Psoas muscle (tissue), 8 donors: ENCODE data around the gene CEACAM19. TPM values are rescaled to one million over a fixed set of nuclear protein-coding genes. Genes with fewer than 3 reads are reported as not detected.
"Not testable (repeated sequence)": the region's sequence is repeated elsewhere in the genome, so short reads cannot be mapped to it uniquely, and the experiment has no call there.

Source experiments
- ATAC-seq, 4 donors: fragments of 200-7000 bp; cut with Tn5 transposase; one replicate each; pipeline ENCODE4 v1.9.1; 2020; ENCODE audit warnings: moderate library complexity in 3 of 4, mild to moderate bottlenecking in 2 of 4
- DNase-seq, 2 donors: peaks; one replicate each; pipeline ENCODE4 v3.0.0-alpha.2; 2020
- H3K27ac ChIP-seq: fragments of 200-600 bp; one replicate; pipeline ENCODE4 v1.8.0; 2022
- H3K27me3 ChIP-seq, 3 donors: fragments of 200-600 bp in 1 of 3; one replicate each; pipeline versions ENCODE4 v1.6.1 to v1.8.0; 2013 to 2022; ENCODE audit warnings: low read length in 2 of 3, mild to moderate bottlenecking in 2 of 3, moderate library complexity in 1 of 3; ENCODE audit not compliant: insufficient read depth in 3 of 3
- H3K36me3 ChIP-seq, 2 donors: fragments of 200-600 bp in 1 of 2; one replicate each; pipeline versions ENCODE4 v1.6.1 to v1.8.0; 2013 to 2022; ENCODE audit warnings: low read depth in 1 of 2, mild to moderate bottlenecking in 1 of 2, moderate library complexity in 1 of 2; ENCODE audit not compliant: insufficient read depth in 1 of 2
- H3K4me1 ChIP-seq: fragments of 200-600 bp; one replicate; pipeline ENCODE4 v1.8.0; 2022
- H3K4me3 ChIP-seq: fragments of 200-600 bp; one replicate; pipeline ENCODE4 v1.8.0; 2022; ENCODE audit warnings: mild to moderate bottlenecking
- H3K9me3 ChIP-seq: fragments of 200-600 bp; one replicate; pipeline ENCODE4 v1.8.0; 2022
- WGBS, 3 donors: extraction: QIAGEN DNeasy Blood & Tissue Kit; methylation state at CpG; one replicate each; pipeline versions ENCODE4 v1.1.6 to v1.1.7; 2013; 5-methylcytosine and 5-hydroxymethylcytosine counted together
- intact Hi-C, 2 donors: fragments of 100-400 bp; cut with DNase I; formaldehyde crosslinking; loops; one replicate each; pipeline versions ENCODE4 v1.11.0 to v1.14.2; 2022
- polyA plus RNA-seq, 3 donors: library from polyadenylated mRNA; stranded (reverse); fragments of 200-250 nt; gene quantifications; one replicate each; pipeline ENCODE4 v1.2.3, GENCODE V29; 2013
- total RNA-seq, 4 donors: library from RNA; stranded (reverse); fragmentation: NEBNext Ultra II Directional in 2 of 4; extraction: Animal tissue kit (Norgen Biotek cat#: 25700) in 2 of 4; gene quantifications; one replicate each; pipeline versions ENCODE4 v1.2.1 to v1.2.4, GENCODE V29; 2021 to 2023
- TF ChIP-seq, protein P1 (sequence below): fragments of 200-600 bp; IDR thresholded peaks from one replicate; pipeline ENCODE4 v1.8.0; 2022; ENCODE audit warnings: antibody characterized with exemption
- donor health status: healthy with polysubstance abuse.
- donor health status: DM: no; HTN: no; CAD: no; lungs with moderate emphysema.
- donor health status: Bipolar disorder and iron deficiency.
- donor health status: healthy.
- donor health status: DM: yes; HTN: yes; CAD: no.
- donor health status: DM: no; HTN: no; CAD: no.
- donor health status: DM: no; HTN: no; CAD: no.
- donor health status: DM: yes; HTN: yes; CAD: no.

Gene CEACAM19
- total and polyA plus RNA-seq, 7 donors = 3.7 to 14.7 (median 8.6) TPM

DNA sequence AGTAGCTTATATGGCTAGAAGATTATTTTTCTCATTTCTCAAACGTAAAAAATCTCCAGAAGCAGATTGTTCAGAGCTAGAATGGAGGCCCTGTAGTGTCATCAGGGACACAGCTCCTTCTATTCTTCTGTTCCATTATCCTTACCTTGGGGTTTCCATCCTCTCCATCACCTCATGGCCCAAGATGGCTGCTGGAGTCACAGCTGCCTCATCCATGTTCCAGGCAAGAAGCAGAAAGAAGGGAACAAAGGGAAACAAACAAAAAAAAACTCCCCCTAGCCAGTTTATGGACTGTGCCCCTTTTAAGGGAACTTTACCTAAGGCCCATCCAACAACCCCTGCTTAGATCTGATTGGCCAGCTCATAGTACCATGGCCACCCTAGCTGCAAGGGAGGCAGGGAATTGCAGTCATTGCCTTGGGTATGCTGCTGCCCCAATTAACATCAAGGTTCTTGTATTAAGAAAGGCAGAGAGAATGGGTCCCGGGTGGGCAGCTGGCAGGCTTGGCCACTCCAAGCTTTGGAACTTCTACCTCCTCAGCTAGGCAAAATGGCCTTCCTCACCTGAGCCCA is 43.4 kb downstream of the CEACAM19 start:
- H3K36me3 ChIP-seq = no peaks in the 10 kb centered on the region
- H3K27me3 ChIP-seq = peaks cover 0 to 4% (median 2%) of the 10 kb centered on the region in 3 donors
- TF ChIP-seq, protein P1, sequence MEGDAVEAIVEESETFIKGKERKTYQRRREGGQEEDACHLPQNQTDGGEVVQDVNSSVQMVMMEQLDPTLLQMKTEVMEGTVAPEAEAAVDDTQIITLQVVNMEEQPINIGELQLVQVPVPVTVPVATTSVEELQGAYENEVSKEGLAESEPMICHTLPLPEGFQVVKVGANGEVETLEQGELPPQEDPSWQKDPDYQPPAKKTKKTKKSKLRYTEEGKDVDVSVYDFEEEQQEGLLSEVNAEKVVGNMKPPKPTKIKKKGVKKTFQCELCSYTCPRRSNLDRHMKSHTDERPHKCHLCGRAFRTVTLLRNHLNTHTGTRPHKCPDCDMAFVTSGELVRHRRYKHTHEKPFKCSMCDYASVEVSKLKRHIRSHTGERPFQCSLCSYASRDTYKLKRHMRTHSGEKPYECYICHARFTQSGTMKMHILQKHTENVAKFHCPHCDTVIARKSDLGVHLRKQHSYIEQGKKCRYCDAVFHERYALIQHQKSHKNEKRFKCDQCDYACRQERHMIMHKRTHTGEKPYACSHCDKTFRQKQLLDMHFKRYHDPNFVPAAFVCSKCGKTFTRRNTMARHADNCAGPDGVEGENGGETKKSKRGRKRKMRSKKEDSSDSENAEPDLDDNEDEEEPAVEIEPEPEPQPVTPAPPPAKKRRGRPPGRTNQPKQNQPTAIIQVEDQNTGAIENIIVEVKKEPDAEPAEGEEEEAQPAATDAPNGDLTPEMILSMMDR = no peak
- no peaks in the 10 kb centered on the region for H3K4me1 ChIP-seq
- H3K4me3 ChIP-seq = no peak overlapping the region
- DNase-seq (no peak), ATAC-seq (no peak)
- H3K27ac ChIP-seq = no peak overlapping the region
- 45 to 50% (median 48%) methylated on average over 2 of the region's 2 CpGs for WGBS, 3 donors
- no peaks in the 10 kb centered on the region for H3K9me3 ChIP-seq
- intact Hi-C loops = no loop called here

DNA sequence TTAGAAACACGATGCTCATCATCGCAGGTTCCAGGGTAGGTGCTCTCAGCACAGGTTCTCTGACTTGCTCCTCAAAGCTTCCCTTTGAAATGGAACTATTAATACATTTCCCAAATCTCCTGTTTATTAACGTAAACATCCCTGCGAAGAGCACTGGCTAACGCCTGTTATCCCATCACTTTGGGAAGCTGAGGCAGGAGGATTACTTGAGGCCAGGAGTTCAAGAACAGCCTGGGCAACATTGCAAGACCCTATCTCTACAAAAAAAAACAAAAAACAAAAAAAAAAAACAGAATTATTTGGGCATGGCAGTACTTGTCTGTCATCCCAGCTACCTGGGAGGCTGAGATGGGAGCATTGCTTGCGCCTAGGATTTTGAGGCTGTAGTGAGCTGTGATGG is 46.3 kb downstream of the CEACAM19 start:
- TF ChIP-seq, protein P1 = no peak
- intact Hi-C loops = no loop called here
- no peaks in the 10 kb centered on the region for H3K4me1 ChIP-seq
- no peak overlapping the region for H3K4me3 ChIP-seq
- 91 to 93% (median 91%) methylated on average over 6 of the region's 6 CpGs for WGBS, 3 donors
- H3K9me3 ChIP-seq = no peaks in the 10 kb centered on the region
- peak overlapping the region; percentile 53 for H3K27ac ChIP-seq
- H3K36me3 ChIP-seq = no peaks in the 10 kb centered on the region
- ATAC-seq = no peak
- H3K27me3 ChIP-seq = peaks cover 0 to 4% (median 2%) of the 10 kb centered on the region in 3 donors
- DNase-seq = no peak

DNA sequence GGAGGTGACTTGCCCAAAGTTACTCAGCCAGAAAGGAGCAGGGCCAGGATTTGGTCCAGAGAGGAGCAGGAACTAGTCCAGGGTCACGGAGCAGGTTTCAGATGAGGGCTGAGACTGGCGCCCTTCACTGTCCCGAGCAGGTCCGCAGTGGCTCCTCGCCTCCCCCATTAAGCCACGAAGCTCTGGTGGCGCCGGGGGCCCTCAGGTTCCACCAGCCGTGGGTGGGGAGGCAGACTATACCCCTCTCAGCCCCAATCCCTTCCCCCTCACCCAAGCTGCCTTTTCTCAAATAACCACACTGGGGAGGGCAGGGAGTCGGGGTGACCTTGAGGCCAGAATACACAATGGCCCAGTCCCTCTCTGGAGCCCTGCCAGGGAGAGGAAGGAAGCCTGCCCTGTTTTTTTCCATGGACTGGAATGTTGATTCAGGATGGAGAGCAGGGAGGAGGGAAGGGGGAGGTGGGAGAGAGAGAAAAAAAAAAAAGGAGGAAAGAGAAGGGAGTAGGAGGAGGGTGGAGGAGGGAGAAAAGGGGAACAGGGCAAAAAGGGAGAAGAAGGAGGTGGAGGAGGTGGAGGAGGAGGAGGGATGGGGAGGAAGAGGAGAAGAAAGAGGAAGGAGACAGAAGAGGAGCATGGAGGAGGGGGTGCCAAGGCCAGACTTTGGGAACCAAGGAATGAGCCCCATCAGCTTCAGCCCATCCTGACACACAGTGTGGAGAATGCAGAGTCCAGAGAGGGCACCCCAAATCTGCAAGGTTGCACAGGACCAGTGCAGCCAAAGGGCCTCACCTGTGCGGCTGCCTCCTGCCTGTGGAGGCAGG is 47.4 kb downstream of the CEACAM19 start:
- WGBS, 3 donors = 20 to 26% (median 24%) methylated on average over 9 to 11 of the region's 11 CpGs
- DNase-seq (peak; percentile 70 to 71), ATAC-seq (peak; percentile 24 to 66 (median 42))
- TF ChIP-seq, protein P1 = no peak
- Histone ChIP-seq H3K9me3 (no peaks in the 10 kb centered on the region), H3K4me3 (peak overlapping the region; percentile 11), H3K4me1 (no peaks in the 10 kb centered on the region), H3K27ac (peak overlapping the region; percentile 53), H3K27me3 (peaks cover 0 to 4% (median 2%) of the 10 kb centered on the region in 3 donors), H3K36me3 (no peaks in the 10 kb centered on the region)
- intact Hi-C loops = no loop called here

DNA sequence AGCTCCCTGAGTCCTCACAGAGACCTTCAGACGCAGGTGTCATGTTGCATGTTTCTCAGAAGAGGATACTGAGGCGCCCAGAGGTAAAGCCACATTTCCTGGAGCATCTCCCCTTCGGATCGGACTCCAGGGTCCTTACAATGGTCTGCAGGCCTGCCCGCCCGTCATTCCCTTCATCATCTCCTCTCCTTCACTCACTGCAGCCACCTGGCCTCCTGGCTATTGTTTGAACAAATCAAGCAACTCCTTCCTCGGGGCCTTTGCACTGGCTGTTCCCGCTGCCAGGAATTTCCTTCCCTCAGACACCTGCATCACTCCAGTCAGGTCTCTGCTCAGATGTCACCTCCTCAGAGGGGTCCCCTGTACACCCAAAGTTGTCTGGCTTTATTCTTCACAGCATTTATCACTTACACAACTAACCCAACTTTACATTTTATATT is 48.0 kb downstream of the CEACAM19 start:
- H3K4me1 ChIP-seq = peaks cover 4% of the 10 kb centered on the region
- peaks cover 0 to 4% (median 2%) of the 10 kb centered on the region in 3 donors for H3K27me3 ChIP-seq
- WGBS, 3 donors = 64 to 76% (median 70%) methylated on average over 8 of the region's 8 CpGs
- intact Hi-C loops = no loop called here
- ATAC-seq (no peak), DNase-seq (no peak)
- H3K9me3 ChIP-seq = no peaks in the 10 kb centered on the region
- TF ChIP-seq, protein P1 = no peak
- no peak overlapping the region for H3K4me3 ChIP-seq
- H3K27ac ChIP-seq = no peak overlapping the region
- H3K36me3 ChIP-seq = no peaks in the 10 kb centered on the region

DNA sequence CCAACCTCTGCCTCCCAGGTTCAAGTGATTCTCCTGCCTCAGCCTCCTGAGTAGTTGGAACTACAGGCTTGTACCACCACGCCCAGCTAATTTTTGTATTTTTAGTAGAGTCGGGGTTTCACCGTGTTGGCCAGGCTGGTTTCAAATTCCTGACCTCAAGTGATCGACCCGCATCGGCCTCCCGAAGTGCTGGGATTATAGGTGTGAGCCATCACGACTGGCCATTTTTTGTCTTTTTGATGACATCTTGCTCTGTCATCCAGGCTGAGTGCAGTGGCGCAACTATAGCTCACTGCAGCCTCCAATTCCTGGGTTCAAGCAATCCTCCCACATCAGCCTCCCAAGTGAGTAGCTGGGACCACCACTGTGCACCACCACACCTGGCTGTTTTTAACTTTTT is 49.1 kb downstream of the CEACAM19 start:
- intact Hi-C loops = loop anchor here in 1 of 2 donors (5.0 to 10.0 kb wide), 2 partner anchors 33 to 124 kb away; partner anchors contain the start of gene NECTIN2
- not testable (repeated sequence) for H3K4me1 ChIP-seq, H3K4me3 ChIP-seq, H3K27ac ChIP-seq, ATAC-seq, H3K27me3 ChIP-seq, H3K36me3 ChIP-seq, DNase-seq, H3K9me3 ChIP-seq
- WGBS, 3 donors = 76 to 85% (median 81%) methylated on average over 9 of the region's 9 CpGs
